K562 (cell line): ENCODE measurements around the gene NR5A2.

ENCODE experiments used
- DEAF1 ChIP-seq: fragments of 450-650 bp; formaldehyde crosslinking; IDR thresholded peaks from 2 replicates; pipeline ENCODE4 v1.4.0; 2020; ENCODE audit warnings: mild to moderate bottlenecking, moderate library complexity
- GTF3C2 ChIP-seq: IDR thresholded peaks from 3 replicates; pipeline ENCODE4 v1.6.1; 2011; ENCODE audit warnings: borderline replicate concordance, mild to moderate bottlenecking, moderate library complexity; ENCODE audit not compliant: insufficient read length; ENCODE audit errors: extremely low read depth
- HDAC6 ChIP-seq: IDR thresholded peaks from 2 replicates; pipeline ENCODE4 v1.6.1; 2012; ENCODE audit warnings: low read depth, mild to moderate bottlenecking, control low read depth, inconsistent platforms, low read length, moderate library complexity
- IFI16 ChIP-seq: fragments of 250-450 bp; sonication (Bioruptor Pico); IDR thresholded peaks from 2 replicates; pipeline ENCODE4 v2.1.2; 2022; ENCODE audit warnings: mild to moderate bottlenecking, inconsistent platforms
- LEF1 ChIP-seq: fragments of 450-650 bp; IDR thresholded peaks from 2 replicates; pipeline ENCODE4 v1.6.1; 2016; ENCODE audit warnings: mild to moderate bottlenecking
- NR3C1 ChIP-seq: sonication (generic); formaldehyde crosslinking; IDR thresholded peaks from 2 replicates; pipeline ENCODE4 v1.8.1; 2022; ENCODE audit warnings: missing genetic modification reagents
- POLR2AphosphoS5 ChIP-seq: IDR thresholded peaks from 2 replicates; pipeline ENCODE4 v1.6.1; 2011; ENCODE audit warnings: mild to moderate bottlenecking, low read depth, low read length, moderate library complexity; ENCODE audit not compliant: control insufficient read depth, insufficient read depth
- SNRNP70 ChIP-seq: fragments of 200-400 bp; formaldehyde crosslinking; optimal IDR thresholded peaks from 2 replicates; pipeline ENCODE3; 2017; ENCODE audit warnings: low read depth, low read length
- TCF7L2 ChIP-seq: fragments of 150-350 bp; IDR thresholded peaks from 2 replicates; pipeline ENCODE4 v1.6.1; 2016; ENCODE audit warnings: low read depth, mild to moderate bottlenecking, low read length, moderate library complexity
- ZBTB33 ChIP-seq: sonication (generic); formaldehyde crosslinking; IDR thresholded peaks from 2 replicates; pipeline ENCODE4 v1.8.1; 2023; ENCODE audit warnings: mild to moderate bottlenecking, missing genetic modification reagents
- ZNF512 ChIP-seq: IDR thresholded peaks from 2 replicates; pipeline ENCODE4 v1.6.1; 2016; ENCODE audit warnings: missing genetic modification characterization, missing compliant biosample characterization

GRCh38 chr1:200205216-200205995, 177.9 kb downstream of the NR5A2 start:
- TF ChIP-seq HDAC6 (no peak), ZBTB33 (no peak), POLR2AphosphoS5 (no peak), LEF1 (no peak), IFI16 (CRISPR knock-in tag) (no peak), GTF3C2 (no peak), DEAF1 (CRISPR knock-in tag) (no peak), TCF7L2 (no peak), SNRNP70 (no peak), ZNF512 (tag) (no peak), NR3C1 (CRISPR knock-in tag) (no peak)
